Activated B cell treated with CpG ODN at 0.5 μM for 24 hours (primary cell): ENCODE data around the gene CCDC182. TPM values are rescaled to one million over a fixed set of nuclear protein-coding genes. Genes with fewer than 3 reads are reported as not detected.

Experiments used
- ATAC-seq: fragments of 200-7000 bp; cut with Tn5 transposase; one replicate; pipeline ENCODE4 v1.10.0; 2021; ENCODE audit warnings: low read depth, mild to moderate bottlenecking, moderate library complexity
- CTCF ChIA-PET: fragments of 350-600 bp; sonication (Branson Sonifier 250); formaldehyde crosslinking; loops from one replicate; lab custom pipeline; 2021; ENCODE audit warnings: antibody characterized with exemption; lab: Charles Lee
- POLR2A ChIA-PET: fragments of 350-600 bp; sonication (Branson Sonifier 250); formaldehyde crosslinking; loops from one replicate; lab custom pipeline; 2021; ENCODE audit warnings: antibody characterized with exemption; lab: Charles Lee
- DNase-seq: peaks from one replicate; pipeline ENCODE4 v3.0.0; 2022
- H3K27ac Mint-ChIP-seq: one replicate; pipeline ENCODE4 v1.8.0; 2020; ENCODE audit warnings: mixed read lengths
- H3K27me3 Mint-ChIP-seq: one replicate; pipeline ENCODE4 v1.8.0; 2021; ENCODE audit warnings: mixed read lengths
- H3K36me3 Mint-ChIP-seq: one replicate; pipeline ENCODE4 v1.8.0; 2021; ENCODE audit warnings: low read depth, mixed read lengths
- H3K4me1 Mint-ChIP-seq: one replicate; pipeline ENCODE4 v1.8.0; 2021; ENCODE audit warnings: mixed read lengths
- H3K4me3 Mint-ChIP-seq: one replicate; pipeline ENCODE4 v1.8.0; 2020; ENCODE audit warnings: mild to moderate bottlenecking, mixed read lengths
- H3K9me3 Mint-ChIP-seq: one replicate; pipeline ENCODE4 v1.8.0; 2020; ENCODE audit warnings: mixed read lengths
- intact Hi-C: fragments of 100-400 bp; cut with micrococcal nuclease; formaldehyde crosslinking; loops from one replicate; pipeline ENCODE4 v1.15.1; 2024
- total RNA-seq: library from RNA; stranded (reverse); gene quantifications from 2 replicates; pipeline ENCODE4 v1.2.3, GENCODE V29; 2022
- TF ChIP-seq, protein P1 (sequence below): fragments of 200-600 bp; IDR thresholded peaks from one replicate; pipeline ENCODE4 v1.8.0; 2022; ENCODE audit warnings: antibody characterized with exemption, mild to moderate bottlenecking

The CCDC182 gene
- not detected in 2 replicates for total RNA-seq

DNA sequence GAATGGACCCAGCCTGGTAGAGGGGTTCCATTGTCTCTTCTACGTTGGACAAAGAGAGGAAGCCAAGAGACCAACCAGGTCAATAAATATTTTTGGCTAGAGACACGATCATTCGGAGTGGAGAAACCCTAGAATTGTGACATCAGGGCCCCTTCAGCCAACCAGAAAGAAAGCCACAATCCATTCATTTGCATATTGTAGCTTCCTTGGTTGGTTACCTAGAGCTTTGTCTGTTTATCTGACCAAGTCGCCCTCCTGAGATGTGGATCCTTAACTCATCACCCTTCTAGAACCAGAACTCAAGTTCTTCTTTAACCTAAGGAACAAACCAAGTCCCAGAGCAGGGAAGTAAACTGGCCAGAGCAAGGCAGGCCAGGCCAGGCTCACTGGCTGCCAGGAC, at the start of gene CCDC182:
Gene CCDC182, minus strand, starts transcription at position 58 of the 400 bp plus-strand sequence. Its CDS starts 27 bp downstream, at position 31.
- H3K9me3 Mint-ChIP-seq, result no peaks in the 10 kb centered on the region
- H3K27ac Mint-ChIP-seq, result no peak within 1 kb of the TSS
- peaks cover 17% of the 10 kb centered on the region for H3K4me1 Mint-ChIP-seq
- no peak within 1 kb of the TSS for H3K4me3 Mint-ChIP-seq
- POLR2A ChIA-PET, result no interaction called here
- DNase-seq, result no peak
- CTCF ChIA-PET, result interaction anchor here (1.4 to 3.3 kb wide), 4 partner anchors 73 to 616 kb away, joined by 3 to 84 read pairs (median 12); no protein-coding TSS in a partner anchor
- H3K36me3 Mint-ChIP-seq, result no peaks in the 10 kb centered on the region
- H3K27me3 Mint-ChIP-seq, result peaks cover 7% of the 10 kb centered on the region
- TF ChIP-seq, protein P1, sequence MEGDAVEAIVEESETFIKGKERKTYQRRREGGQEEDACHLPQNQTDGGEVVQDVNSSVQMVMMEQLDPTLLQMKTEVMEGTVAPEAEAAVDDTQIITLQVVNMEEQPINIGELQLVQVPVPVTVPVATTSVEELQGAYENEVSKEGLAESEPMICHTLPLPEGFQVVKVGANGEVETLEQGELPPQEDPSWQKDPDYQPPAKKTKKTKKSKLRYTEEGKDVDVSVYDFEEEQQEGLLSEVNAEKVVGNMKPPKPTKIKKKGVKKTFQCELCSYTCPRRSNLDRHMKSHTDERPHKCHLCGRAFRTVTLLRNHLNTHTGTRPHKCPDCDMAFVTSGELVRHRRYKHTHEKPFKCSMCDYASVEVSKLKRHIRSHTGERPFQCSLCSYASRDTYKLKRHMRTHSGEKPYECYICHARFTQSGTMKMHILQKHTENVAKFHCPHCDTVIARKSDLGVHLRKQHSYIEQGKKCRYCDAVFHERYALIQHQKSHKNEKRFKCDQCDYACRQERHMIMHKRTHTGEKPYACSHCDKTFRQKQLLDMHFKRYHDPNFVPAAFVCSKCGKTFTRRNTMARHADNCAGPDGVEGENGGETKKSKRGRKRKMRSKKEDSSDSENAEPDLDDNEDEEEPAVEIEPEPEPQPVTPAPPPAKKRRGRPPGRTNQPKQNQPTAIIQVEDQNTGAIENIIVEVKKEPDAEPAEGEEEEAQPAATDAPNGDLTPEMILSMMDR, result no peak
- no peak for ATAC-seq
- intact Hi-C loops, result loop anchor here (5.0 to 10.0 kb wide), 3 partner anchors 73 to 340 kb away; no protein-coding TSS in a partner anchor

DNA sequence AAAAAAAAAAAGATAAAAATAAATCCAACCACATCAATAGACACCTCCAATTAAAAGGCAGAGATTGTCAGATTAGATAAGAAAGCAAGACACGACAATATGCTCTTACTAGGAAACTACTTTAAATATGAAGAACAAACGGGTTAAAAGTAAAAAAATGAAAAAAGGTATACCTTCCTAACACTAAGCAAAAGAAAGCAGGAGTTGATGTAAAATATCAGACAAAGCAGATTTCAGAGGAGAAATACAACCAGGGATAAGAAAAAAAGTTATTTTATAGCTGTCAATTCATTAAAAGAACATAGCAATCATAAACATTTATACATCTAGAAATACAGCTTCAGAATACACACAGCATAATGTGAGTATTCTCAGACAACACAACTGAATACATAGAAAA, 49.7 kb upstream of the CCDC182 start:
- H3K27ac Mint-ChIP-seq, result no peak overlapping the region
- ATAC-seq, result no peak
- H3K9me3 Mint-ChIP-seq, result no peaks in the 10 kb centered on the region
- CTCF ChIA-PET, result no interaction called here
- H3K4me3 Mint-ChIP-seq, result no peak overlapping the region
- intact Hi-C loops, result no loop called here
- no peaks in the 10 kb centered on the region for H3K4me1 Mint-ChIP-seq
- H3K36me3 Mint-ChIP-seq, result no peaks in the 10 kb centered on the region
- POLR2A ChIA-PET, result no interaction called here
- no peak for DNase-seq
- H3K27me3 Mint-ChIP-seq, result peaks cover 5% of the 10 kb centered on the region
- TF ChIP-seq, protein P1, result no peak

- POLR2A ChIA-PET, result no interaction called here
Observed at GRCh38 chr17:57788725-57789124, 43.6 kb upstream of the CCDC182 start.

DNA sequence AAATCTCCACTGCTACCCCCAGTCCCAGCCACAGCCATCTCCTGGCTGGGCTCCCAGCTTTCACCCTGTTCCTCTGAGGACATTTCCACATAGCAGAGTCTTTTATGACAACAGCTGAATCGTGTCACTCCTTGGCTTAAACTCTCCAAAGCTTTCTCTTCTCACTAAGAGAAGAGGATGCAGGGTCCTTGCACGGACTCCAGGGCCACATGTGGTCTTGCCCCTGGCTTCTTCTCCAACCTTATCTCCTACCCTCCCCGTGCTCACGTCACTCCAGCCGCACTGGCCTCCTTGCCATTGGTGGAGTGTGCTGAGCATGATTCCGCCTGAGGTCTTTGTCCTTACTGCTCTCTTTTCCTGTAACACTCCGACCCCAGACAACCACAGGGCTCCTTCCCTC, 39.9 kb upstream of the CCDC182 start:
- H3K27me3 Mint-ChIP-seq, result peaks cover 19% of the 10 kb centered on the region
- intact Hi-C loops, result no loop called here
- H3K4me1 Mint-ChIP-seq, result peaks cover 3% of the 10 kb centered on the region
- no peaks in the 10 kb centered on the region for H3K36me3 Mint-ChIP-seq
- TF ChIP-seq, protein P1, result no peak
- H3K9me3 Mint-ChIP-seq, result no peaks in the 10 kb centered on the region
- DNase-seq, result no peak
- POLR2A ChIA-PET, result no interaction called here
- no peak for ATAC-seq
- H3K27ac Mint-ChIP-seq, result no peak overlapping the region
- no peak overlapping the region for H3K4me3 Mint-ChIP-seq
- CTCF ChIA-PET, result interaction anchor here (1.1 to 3.4 kb wide), 3 partner anchors 33 to 542 kb away, joined by 3 to 16 read pairs (median 3); no protein-coding TSS in a partner anchor

More at GRCh38 chr17:57788725-57789124, 43.6 kb upstream of the CCDC182 start:
- TF ChIP-seq, protein P1, result no peak
- CTCF ChIA-PET, result no interaction called here
- H3K9me3 Mint-ChIP-seq, result no peaks in the 10 kb centered on the region
- no peaks in the 10 kb centered on the region for H3K4me1 Mint-ChIP-seq
- H3K27ac Mint-ChIP-seq, result no peak overlapping the region
- no peaks in the 10 kb centered on the region for H3K36me3 Mint-ChIP-seq
- DNase-seq, result no peak
- no peak overlapping the region for H3K4me3 Mint-ChIP-seq
- no peak for ATAC-seq
- intact Hi-C loops, result no loop called here
- peaks cover 19% of the 10 kb centered on the region for H3K27me3 Mint-ChIP-seq

DNA sequence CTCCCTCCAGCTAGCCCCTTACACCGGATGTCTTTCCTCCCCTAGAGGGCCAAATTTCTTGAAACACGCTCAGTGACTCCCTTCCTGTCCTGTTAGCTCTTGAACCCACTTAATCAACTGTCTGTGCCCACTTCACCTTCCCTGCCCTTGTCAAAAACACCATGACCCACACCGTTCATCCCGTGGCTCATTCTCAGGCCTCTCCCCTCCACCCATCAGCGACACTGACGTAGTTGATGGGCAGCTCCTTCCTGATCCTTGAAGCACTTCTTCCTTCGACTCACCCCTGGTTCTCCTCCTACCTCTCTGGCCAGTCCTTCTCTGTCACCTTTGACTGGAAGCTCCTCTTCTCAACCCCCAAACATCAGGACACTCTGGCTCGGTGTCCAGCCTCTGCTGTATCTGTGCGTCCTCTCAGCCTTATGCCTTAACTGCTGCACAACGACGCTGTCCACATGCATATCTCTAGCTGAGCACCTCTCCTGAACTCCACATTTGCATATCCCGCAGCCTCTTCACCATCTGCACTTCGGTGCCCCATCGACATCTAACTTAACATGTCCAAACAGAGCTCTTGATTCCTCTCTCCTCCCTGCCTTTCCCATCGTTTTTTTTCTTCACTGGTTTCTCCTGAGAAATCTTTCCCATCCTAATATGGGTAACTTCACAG, 39.3 kb upstream of the CCDC182 start:
- intact Hi-C loops, result loop anchor here (1.0 kb wide), 1 partner anchor 653 kb away; no protein-coding TSS in a partner anchor
- H3K36me3 Mint-ChIP-seq, result no peaks in the 10 kb centered on the region
- CTCF ChIA-PET, result interaction anchor here (1.1 to 3.4 kb wide), 7 partner anchors 23 to 541 kb away, joined by 3 to 16 read pairs (median 3); no protein-coding TSS in a partner anchor
- peaks cover 3% of the 10 kb centered on the region for H3K4me1 Mint-ChIP-seq
- DNase-seq (no peak), ATAC-seq (no peak)
- H3K27me3 Mint-ChIP-seq, result peaks cover 14% of the 10 kb centered on the region
- TF ChIP-seq, protein P1, result no peak
- no peak overlapping the region for H3K27ac Mint-ChIP-seq
- no peak overlapping the region for H3K4me3 Mint-ChIP-seq
- POLR2A ChIA-PET, result no interaction called here
- no peaks in the 10 kb centered on the region for H3K9me3 Mint-ChIP-seq
